ENCODE measurements around the gene PRPF38A. TPM values are rescaled to one million over a fixed set of nuclear protein-coding genes. Genes with fewer than 3 reads are reported as not detected.

The PRPF38A gene
- total RNA-seq, 1 donor from 2014 or later, result 17.7 TPM

DNA sequence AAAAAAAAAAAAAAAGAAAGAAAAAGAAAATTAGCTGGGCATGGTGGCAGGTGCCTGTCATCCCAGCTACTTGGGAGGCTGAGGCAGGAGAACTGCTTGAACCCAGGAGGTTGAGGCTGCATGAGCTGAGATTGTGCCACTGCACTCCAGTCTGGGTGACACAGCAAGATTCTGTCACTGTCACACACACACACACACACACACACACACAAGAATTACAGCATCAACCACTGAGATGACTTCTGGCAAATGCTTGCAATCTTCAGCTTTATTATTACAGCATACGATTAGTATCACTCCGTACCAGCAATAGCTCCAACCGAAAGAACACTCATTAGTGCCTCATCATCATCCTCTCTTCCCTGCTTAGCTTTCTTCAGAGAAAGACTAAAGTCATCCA lies 4.8 kb upstream of the PRPF38A start:
- intact Hi-C loops (cut with DNase I), result loop anchor here (10.0 kb wide), 1 partner anchor 255 kb away; the partner anchor contains the start of gene ZFYVE9
- H3K4me3 ChIP-seq, result no peak overlapping the region
- H3K27ac ChIP-seq, result no peak overlapping the region
- TF ChIP-seq POLR2A (IDR thresholded peaks at IDR 0.05), result no peak
- no peak for TF ChIP-seq CTCF (IDR thresholded peaks at IDR 0.05)
- TF ChIP-seq POLR2AphosphoS5 (IDR thresholded peaks at IDR 0.05; ENCODE audit: insufficient read depth in 1 of 2, low read depth in 1 of 2), result no peak
- H3K9me3 ChIP-seq, result no peaks in the 10 kb centered on the region
- peaks cover 9% of the 10 kb centered on the region for H3K4me1 ChIP-seq
- no peaks in the 10 kb centered on the region for H3K36me3 ChIP-seq
- H3K27me3 ChIP-seq, result no peaks in the 10 kb centered on the region
- no peak for DNase-seq (ENCODE audit: extremely low spot score in 2 of 2)

GRCh38 chr1:52400131-52400530 lies 4.3 kb upstream of the PRPF38A start:
- H3K9me3 ChIP-seq, result no peaks in the 10 kb centered on the region
- no peaks in the 10 kb centered on the region for H3K36me3 ChIP-seq
- no peak overlapping the region for H3K27ac ChIP-seq
- no peak for DNase-seq (ENCODE audit: extremely low spot score in 2 of 2)
- no peak for TF ChIP-seq CTCF (IDR thresholded peaks at IDR 0.05)
- no peak for TF ChIP-seq POLR2AphosphoS5 (IDR thresholded peaks at IDR 0.05; ENCODE audit: insufficient read depth in 1 of 2, low read depth in 1 of 2)
- TF ChIP-seq POLR2A (IDR thresholded peaks at IDR 0.05), result no peak
- no peak overlapping the region for H3K4me3 ChIP-seq
- intact Hi-C loops (cut with DNase I), result loop anchor here (10.0 kb wide), 1 partner anchor 255 kb away; the partner anchor contains the start of gene ZFYVE9
- no peaks in the 10 kb centered on the region for H3K27me3 ChIP-seq
- peaks cover 11% of the 10 kb centered on the region for H3K4me1 ChIP-seq

DNA sequence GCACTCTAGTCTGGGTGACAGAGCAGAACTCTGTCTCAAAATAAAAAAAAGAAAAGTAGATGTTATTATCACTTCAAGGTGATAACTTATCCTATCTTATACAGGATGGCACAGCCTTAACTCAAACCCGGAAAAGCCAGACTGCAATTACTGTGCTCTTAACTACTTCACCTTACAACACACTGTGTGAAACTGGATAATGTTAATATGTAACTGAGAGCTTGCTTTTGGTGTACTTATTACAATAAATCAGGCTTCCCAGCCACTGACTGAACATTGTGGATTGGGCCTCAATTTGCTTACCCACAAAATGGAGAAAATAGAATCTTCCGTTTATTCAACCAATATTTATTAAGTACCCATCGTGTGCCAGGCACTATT lies 1.6 kb upstream of the PRPF38A start:
- Histone ChIP-seq H3K36me3 (peaks cover 0 to 9% of the 10 kb centered on the region in 2 donors), H3K27me3 (no peaks in the 10 kb centered on the region), H3K9me3 (no peaks in the 10 kb centered on the region), H3K4me3 (peak overlapping the region in 1 of 2 donors; percentile 93), H3K27ac (no peak overlapping the region), H3K4me1 (peaks cover 22% of the 10 kb centered on the region)
- intact Hi-C loops (cut with DNase I), result loop anchor here (10.0 kb wide), 1 partner anchor 258 kb away; the partner anchor contains the start of gene ZFYVE9
- TF ChIP-seq POLR2AphosphoS5 (IDR thresholded peaks at IDR 0.05; ENCODE audit: insufficient read depth in 1 of 2, low read depth in 1 of 2) (no peak), POLR2A (IDR thresholded peaks at IDR 0.05) (no peak), CTCF (IDR thresholded peaks at IDR 0.05) (no peak)
- no peak for DNase-seq (ENCODE audit: extremely low spot score in 2 of 2)

DNA sequence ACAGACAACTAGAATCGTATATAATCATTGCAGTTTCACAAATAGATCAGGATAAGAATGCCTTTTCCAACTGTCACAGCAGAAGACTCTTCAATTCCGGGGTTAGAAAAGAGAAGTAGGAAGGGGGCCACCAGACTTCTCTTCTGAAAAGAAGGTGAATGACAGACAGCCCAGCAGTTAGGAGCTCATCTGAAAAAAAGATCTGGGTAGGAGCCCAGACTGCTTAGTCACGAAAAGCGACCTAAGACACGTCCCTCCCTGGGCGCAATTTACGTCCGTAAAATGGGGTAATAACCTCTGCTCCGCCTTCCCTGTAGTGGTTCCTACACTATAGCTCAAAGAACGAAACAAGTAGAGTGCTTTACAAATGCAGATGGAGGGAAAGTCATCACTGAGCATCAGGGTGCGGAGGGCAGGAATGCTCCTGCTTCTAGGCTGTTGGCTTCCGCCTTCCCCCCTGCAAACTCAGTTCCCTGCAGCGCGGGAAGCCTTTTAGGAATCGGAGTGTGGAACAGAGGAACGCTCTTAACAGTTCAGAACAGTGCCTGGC lies 761 bp upstream of the PRPF38A start:
- Histone ChIP-seq H3K27ac (peak overlapping the region; percentile 89), H3K4me3 (peak overlapping the region; percentile 87 to 93), H3K4me1 (peaks cover 22% of the 10 kb centered on the region), H3K9me3 (no peaks in the 10 kb centered on the region), H3K36me3 (peaks cover 0 to 17% of the 10 kb centered on the region in 2 donors), H3K27me3 (no peaks in the 10 kb centered on the region)
- TF ChIP-seq POLR2A (IDR thresholded peaks at IDR 0.05), result no peak
- no peak for TF ChIP-seq POLR2AphosphoS5 (IDR thresholded peaks at IDR 0.05; ENCODE audit: insufficient read depth in 1 of 2, low read depth in 1 of 2)
- no peak for TF ChIP-seq CTCF (IDR thresholded peaks at IDR 0.05)
- DNase-seq (ENCODE audit: extremely low spot score in 2 of 2), result no peak
- intact Hi-C loops (cut with DNase I), result loop anchor here (10.0 kb wide), 1 partner anchor 259 kb away; the partner anchor contains the start of gene ZFYVE9

- intact Hi-C loops (cut with DNase I), result loop anchor here (1.0 to 10.0 kb wide), 2 partner anchors 22 to 260 kb away; partner anchors contain the start of gene ZFYVE9
- no peak for TF ChIP-seq CTCF (IDR thresholded peaks at IDR 0.05)
- no peak for TF ChIP-seq POLR2A (IDR thresholded peaks at IDR 0.05)
- TF ChIP-seq POLR2AphosphoS5 (IDR thresholded peaks at IDR 0.05; ENCODE audit: insufficient read depth in 1 of 2, low read depth in 1 of 2), result no peak
- Histone ChIP-seq H3K27ac (peak overlapping the region; percentile 89), H3K4me3 (peak overlapping the region; percentile 87 to 93), H3K36me3 (peaks cover 0 to 30% of the 10 kb centered on the region in 2 donors), H3K9me3 (no peaks in the 10 kb centered on the region), H3K27me3 (no peaks in the 10 kb centered on the region), H3K4me1 (peaks cover 22% of the 10 kb centered on the region)
- DNase-seq (ENCODE audit: extremely low spot score in 2 of 2), result no peak
These were observed 555 bp downstream of the PRPF38A start for GRCh38 chr1:52404975-52405338.
